Endothelial cell of umbilical vein (primary cell): ENCODE data around the gene NPSR1. TPM values are rescaled to one million over a fixed set of nuclear protein-coding genes. Genes with fewer than 3 reads are reported as not detected.

Experiments
- BruUV-seq: library from RNA; stranded (reverse); fragments of 400-500 nt; replicated peaks from 2 replicates; lab custom pipeline; 2021; lab: Mats Ljungman, UMichigan
- CTCF ChIA-PET: fragments of 300-600, 350-600 bp; sonication (Branson Sonifier 250); formaldehyde crosslinking; loops from one replicate; lab custom pipeline; 2021; ENCODE audit warnings: antibody characterized with exemption, inconsistent platforms; lab: Charles Lee
- POLR2A ChIA-PET: fragments of 300-600, 350-600 bp; sonication (Branson Sonifier 250); formaldehyde crosslinking; loops from one replicate; lab custom pipeline; 2021; ENCODE audit warnings: antibody characterized with exemption, inconsistent platforms; lab: Charles Lee
- DNase-seq: peaks from one replicate; pipeline ENCODE4 v3.0.0-alpha.2; 2011; ENCODE audit warnings: low read depth, low spot score
- FAIRE-seq: peaks from 2 replicates; lab custom pipeline; 2011; peaks lifted over from hg19 to GRCh38; lab: Jason Lieb, UNC
- H2AFZ ChIP-seq: 2 replicates; pipeline ENCODE4 v1.6.0; 2012; ENCODE audit warnings: low read depth, low read length, control low read depth, inconsistent platforms
- H3K27ac ChIP-seq: 2 replicates; pipeline ENCODE4 v1.5.1; 2011; ENCODE audit warnings: low read depth, mild to moderate bottlenecking, control low read depth, low read length, moderate library complexity; ENCODE audit not compliant: insufficient read depth
- H3K27me3 ChIP-seq, 2 experiments: 2 replicates each; pipeline versions ENCODE4 v1.6.0 to v1.6.1; 2011; ENCODE audit warnings: low read length in 2 of 2, mixed read lengths in 1 of 2; ENCODE audit not compliant: control insufficient read depth in 2 of 2, insufficient read depth in 2 of 2
- H3K36me3 ChIP-seq, 2 experiments: 2 replicates in 1 of 2; 3 replicates in 1 of 2; pipeline ENCODE4 v1.5.1; 2011; ENCODE audit warnings: low read length in 2 of 2, mild to moderate bottlenecking in 1 of 2, moderate library complexity in 1 of 2; ENCODE audit not compliant: control insufficient read depth in 2 of 2, insufficient read depth in 2 of 2; ENCODE audit errors: extremely low read depth in 1 of 2
- H3K4me1 ChIP-seq: 3 replicates; pipeline ENCODE4 v1.5.1; 2011; ENCODE audit warnings: mild to moderate bottlenecking, low read length; ENCODE audit not compliant: control insufficient read depth, insufficient read depth; ENCODE audit errors: extremely low read depth
- H3K4me2 ChIP-seq: 2 replicates; pipeline ENCODE4 v1.6.1; 2011; ENCODE audit warnings: low read length, control low read depth, mixed read lengths; ENCODE audit not compliant: insufficient read depth
- H3K4me3 ChIP-seq, 3 experiments: fragments of 200-600 bp in 1 of 3; sonication (generic), shearing (Covaris generic) in 1 of 3; replicated peaks in 1 of 3; 2 replicates each; pipeline ENCODE4 v1.5.1; 2011 to 2016; ENCODE audit warnings: control low read depth in 3 of 3, low read length in 3 of 3, mild to moderate bottlenecking in 2 of 3, inconsistent platforms in 1 of 3, low read depth in 1 of 3, moderate library complexity in 1 of 3; ENCODE audit not compliant: insufficient read depth in 1 of 3
- H3K79me2 ChIP-seq: 2 replicates; pipeline ENCODE4 v1.6.0; 2012; ENCODE audit warnings: low read length, inconsistent platforms; ENCODE audit not compliant: control insufficient read depth, insufficient read depth
- H3K9ac ChIP-seq: replicated peaks from 2 replicates; pipeline ENCODE3; 2011; ENCODE audit warnings: low read length, control low read depth; ENCODE audit not compliant: insufficient read depth; ENCODE audit errors: extremely low read depth
- H3K9me1 ChIP-seq: replicated peaks from 3 replicates; pipeline ENCODE4 v1.6.0; 2011; ENCODE audit warnings: mild to moderate bottlenecking, low read length; ENCODE audit not compliant: control insufficient read depth, insufficient read depth; ENCODE audit errors: extremely low read depth
- H3K9me3 ChIP-seq: replicated peaks from 2 replicates; pipeline ENCODE4 v1.5.1; 2012; ENCODE audit warnings: low read length, inconsistent platforms; ENCODE audit not compliant: control insufficient read depth, insufficient read depth
- H4K20me1 ChIP-seq: replicated peaks from 2 replicates; pipeline ENCODE3; 2011; ENCODE audit warnings: mild to moderate bottlenecking, low read length; ENCODE audit not compliant: control insufficient read depth, insufficient read depth; ENCODE audit errors: extremely low read depth
- EZH2 ChIP-seq: IDR thresholded peaks from 2 replicates; pipeline ENCODE4 v1.6.1; 2012; ENCODE audit warnings: borderline replicate concordance, low read depth, mild to moderate bottlenecking, moderate library complexity, low read length, inconsistent platforms; ENCODE audit not compliant: severe bottlenecking
- FOS ChIP-seq: IDR thresholded peaks from 2 replicates; pipeline ENCODE4 v1.6.1; 2011; ENCODE audit warnings: mild to moderate bottlenecking, low read length, moderate library complexity, borderline replicate concordance; ENCODE audit not compliant: insufficient read depth
- GATA2 ChIP-seq: IDR thresholded peaks from 2 replicates; pipeline ENCODE4 v1.7.0; 2011; ENCODE audit warnings: low read depth, mild to moderate bottlenecking, moderate library complexity, mixed read lengths, low read length; ENCODE audit not compliant: insufficient read length, insufficient read depth
- JUN ChIP-seq: IDR thresholded peaks from 2 replicates; pipeline ENCODE4 v1.6.1; 2011; ENCODE audit warnings: borderline replicate concordance, low read depth; ENCODE audit not compliant: insufficient read length, insufficient read depth
- MYC ChIP-seq: IDR thresholded peaks from one replicate; pipeline ENCODE4 v1.6.1; 2011; ENCODE audit warnings: mild to moderate bottlenecking, low read depth, low read length
- POLR2A ChIP-seq: IDR thresholded peaks from 2 replicates; pipeline ENCODE4 v1.6.1; 2012; ENCODE audit warnings: low read depth, mild to moderate bottlenecking, control low read depth, low read length
- POLR2AphosphoS5 ChIP-seq: IDR thresholded peaks from 2 replicates; pipeline ENCODE4 v1.6.1; 2012; ENCODE audit warnings: low read depth, mild to moderate bottlenecking, control low read depth, low read length, moderate library complexity; ENCODE audit not compliant: insufficient read depth
- dilution Hi-C: fragments of 300-500 bp; cut with MboI; formaldehyde crosslinking; loops from one replicate; pipeline ENCODE4 v1.15.0; 2019; ENCODE audit warnings: low sequenced_read_pairs; ENCODE audit not compliant: extremely low pct_ligation_motif_present
- intact Hi-C: fragments of 100-400 bp; cut with micrococcal nuclease; formaldehyde crosslinking; loops from one replicate; pipeline ENCODE4 v1.10.0; 2022
- polyA plus RNA-seq, 4 experiments: library from polyadenylated mRNA; depleted of rRNA in 3 of 4; stranded (reverse) in 3 of 4; unstranded in 1 of 4; fragments of >200 nt; gene quantifications; 2 replicates each; pipeline versions ENCODE4 v1.2.1 to v1.2.3, GENCODE V29; 2011 to 2012; ENCODE audit warnings: missing spikeins in 1 of 4
- total RNA-seq: library from RNA; stranded (reverse); gene quantifications from 2 replicates; pipeline ENCODE4 v1.2.3, GENCODE V29; 2021
- TF ChIP-seq, protein P1 (sequence below), 2 donors: IDR thresholded peaks; 1 replicate in 1 of 2; 2 replicates in 1 of 2; pipeline ENCODE4 v1.5.1; 2011; ENCODE audit warnings: low read length in 2 of 2, mild to moderate bottlenecking in 2 of 2, moderate library complexity in 2 of 2, control low read depth in 1 of 2, inconsistent platforms in 1 of 2, low read depth in 1 of 2; ENCODE audit not compliant: insufficient read depth in 1 of 2; ENCODE audit errors: extremely low read depth in 1 of 2
- TF ChIP-seq, protein P2 (sequence below): IDR thresholded peaks from 2 replicates; pipeline ENCODE4 v1.6.1; 2011; ENCODE audit not compliant: insufficient read depth, insufficient read length

Gene NPSR1
- total and polyA plus RNA-seq, 2 donors (not counting 3 experiments of a cell fraction or from before 2014, with no cell fraction given), result not detected

DNA sequence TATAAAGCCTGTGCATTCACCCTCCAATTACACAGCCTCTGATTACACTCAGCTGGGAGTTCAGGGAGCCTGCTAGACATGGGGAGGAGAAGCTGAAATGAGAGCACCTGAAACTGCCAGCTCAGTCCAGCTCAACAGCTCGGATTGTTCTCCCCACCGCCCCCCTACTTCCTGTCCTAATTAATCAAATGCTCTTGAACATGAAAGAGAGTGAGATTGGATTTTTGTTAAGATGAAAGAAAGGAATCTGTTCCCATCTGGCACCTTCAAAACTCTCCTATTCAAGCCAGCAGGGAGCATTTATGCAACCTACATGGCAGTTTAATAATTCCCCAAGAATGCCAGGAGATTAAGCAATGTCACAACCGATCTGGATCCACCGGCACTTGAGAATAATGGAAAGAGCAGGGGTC lies 98.0 kb downstream of the NPSR1 start:
- Histone ChIP-seq H2AFZ (no peak overlapping the region), H3K4me2 (no peak overlapping the region), H4K20me1 (no peaks in the 10 kb centered on the region), H3K9ac (no peak overlapping the region), H3K9me1 (no peaks in the 10 kb centered on the region), H3K27ac (no peak overlapping the region), H3K4me3 (no peak overlapping the region), H3K4me1 (no peaks in the 10 kb centered on the region), H3K9me3 (no peaks in the 10 kb centered on the region), H3K36me3 (no peaks in the 10 kb centered on the region), H3K79me2 (no peaks in the 10 kb centered on the region), H3K27me3 (peaks cover 0 to 8% of the 10 kb centered on the region in 2 experiments)
- BruUV-seq, result no TSS peak
- intact Hi-C loops (no loop called here), dilution Hi-C loops (no loop called here)
- DNase-seq (no peak), FAIRE-seq (no peak)
- CTCF ChIA-PET, result interaction anchor here (1.6 kb wide), 1 partner anchor 8 kb away, joined by 4 read pairs; no protein-coding TSS in a partner anchor
- POLR2A ChIA-PET, result no interaction called here
- TF ChIP-seq MYC, result no peak
- TF ChIP-seq JUN, result no peak
- no peak for TF ChIP-seq POLR2A
- no peak for TF ChIP-seq EZH2
- TF ChIP-seq, protein P1, sequence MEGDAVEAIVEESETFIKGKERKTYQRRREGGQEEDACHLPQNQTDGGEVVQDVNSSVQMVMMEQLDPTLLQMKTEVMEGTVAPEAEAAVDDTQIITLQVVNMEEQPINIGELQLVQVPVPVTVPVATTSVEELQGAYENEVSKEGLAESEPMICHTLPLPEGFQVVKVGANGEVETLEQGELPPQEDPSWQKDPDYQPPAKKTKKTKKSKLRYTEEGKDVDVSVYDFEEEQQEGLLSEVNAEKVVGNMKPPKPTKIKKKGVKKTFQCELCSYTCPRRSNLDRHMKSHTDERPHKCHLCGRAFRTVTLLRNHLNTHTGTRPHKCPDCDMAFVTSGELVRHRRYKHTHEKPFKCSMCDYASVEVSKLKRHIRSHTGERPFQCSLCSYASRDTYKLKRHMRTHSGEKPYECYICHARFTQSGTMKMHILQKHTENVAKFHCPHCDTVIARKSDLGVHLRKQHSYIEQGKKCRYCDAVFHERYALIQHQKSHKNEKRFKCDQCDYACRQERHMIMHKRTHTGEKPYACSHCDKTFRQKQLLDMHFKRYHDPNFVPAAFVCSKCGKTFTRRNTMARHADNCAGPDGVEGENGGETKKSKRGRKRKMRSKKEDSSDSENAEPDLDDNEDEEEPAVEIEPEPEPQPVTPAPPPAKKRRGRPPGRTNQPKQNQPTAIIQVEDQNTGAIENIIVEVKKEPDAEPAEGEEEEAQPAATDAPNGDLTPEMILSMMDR (IDR thresholded peaks at IDR 0.05; ENCODE audit: extremely low read depth in 1 of 2, insufficient read depth in 1 of 2, low read depth in 1 of 2, low read length in 2 of 2), result no peak
- TF ChIP-seq GATA2, result no peak

DNA sequence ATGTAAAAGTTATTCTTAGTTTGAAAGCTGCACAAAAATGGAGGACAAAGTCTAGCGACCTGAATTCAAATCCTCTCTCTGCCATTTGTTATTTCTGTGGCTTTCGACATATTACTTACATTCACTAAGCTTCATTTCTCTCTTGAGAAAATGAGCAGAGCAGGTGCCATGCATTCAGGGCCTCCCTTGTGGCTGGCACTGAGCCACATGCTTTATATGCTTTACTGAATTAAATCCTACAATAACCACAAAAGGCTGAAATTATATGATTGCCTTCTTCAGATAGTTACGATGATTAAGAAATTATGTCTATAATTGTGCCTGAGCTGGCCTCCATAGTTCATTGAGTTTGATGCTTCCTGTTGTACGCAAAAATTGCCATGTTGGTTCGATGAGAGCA lies 98.7 kb downstream of the NPSR1 start:
- Histone ChIP-seq H3K9ac (no peak overlapping the region), H3K4me1 (no peaks in the 10 kb centered on the region), H3K79me2 (no peaks in the 10 kb centered on the region), H4K20me1 (no peaks in the 10 kb centered on the region), H3K4me3 (no peak overlapping the region), H3K9me1 (no peaks in the 10 kb centered on the region), H3K9me3 (no peaks in the 10 kb centered on the region), H3K27ac (no peak overlapping the region), H3K4me2 (no peak overlapping the region), H3K36me3 (no peaks in the 10 kb centered on the region), H3K27me3 (peaks cover 2 to 11% of the 10 kb centered on the region in 2 experiments), H2AFZ (no peak overlapping the region)
- FAIRE-seq (no peak), DNase-seq (no peak)
- dilution Hi-C loops, result no loop called here
- ChIA-PET POLR2A (no interaction called here), CTCF (interaction anchor here (1.3 to 1.6 kb wide), 2 partner anchors 9 to 868 kb away, joined by 3 to 4 read pairs; no protein-coding TSS in a partner anchor)
- intact Hi-C loops, result no loop called here
- TF ChIP-seq POLR2AphosphoS5, result no peak
- no peak for TF ChIP-seq POLR2A
- TF ChIP-seq, protein P2, sequence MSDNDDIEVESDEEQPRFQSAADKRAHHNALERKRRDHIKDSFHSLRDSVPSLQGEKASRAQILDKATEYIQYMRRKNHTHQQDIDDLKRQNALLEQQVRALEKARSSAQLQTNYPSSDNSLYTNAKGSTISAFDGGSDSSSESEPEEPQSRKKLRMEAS, result no peak
- TF ChIP-seq MYC, result no peak
- TF ChIP-seq JUN, result no peak
- no peak for TF ChIP-seq FOS
- TF ChIP-seq EZH2, result no peak
- no peak for TF ChIP-seq GATA2
- TF ChIP-seq, protein P1 (IDR thresholded peaks at IDR 0.05; ENCODE audit: extremely low read depth in 1 of 2, insufficient read depth in 1 of 2, low read depth in 1 of 2, low read length in 2 of 2), result no peak
- no TSS peak for BruUV-seq
